ENCODE measurements around the gene SLCO3A1. TPM values are rescaled to one million over a fixed set of nuclear protein-coding genes. Genes with fewer than 3 reads are reported as not detected.

Gene SLCO3A1
- total RNA-seq, 1 experiment from 2014 or later = 5.1 TPM

- Histone ChIP-seq H3K9me2 (ENCODE audit: insufficient read depth) (no peaks in the 10 kb centered on the region), H3K4me1 (ENCODE audit: control insufficient read depth in 1 of 2, insufficient read depth in 2 of 2, low read length in 2 of 2) (no peaks in the 10 kb centered on the region), H3K9ac (ENCODE audit: low read length) (no peak overlapping the region), H3K79me2 (ENCODE audit: insufficient read depth, low read length) (no peaks in the 10 kb centered on the region), H3K4me2 (ENCODE audit: low read length) (no peak overlapping the region), H3K9me3 (ENCODE audit: control insufficient read depth in 1 of 2, insufficient read depth in 1 of 2, low read depth in 1 of 2, low read length in 2 of 2) (no peaks in the 10 kb centered on the region), H3K27ac (ENCODE audit: low read depth, low read length) (no peak overlapping the region), H3K27me3 (ENCODE audit: insufficient read depth, low read length) (peaks cover 6% of the 10 kb centered on the region; the same call in 1 of the 2 replicates), H3K4me3 (replicated peaks in 1 of 2; ENCODE audit: low read depth in 1 of 2, low read length in 2 of 2) (no peak overlapping the region), H4K20me1 (ENCODE audit: insufficient read depth) (no peaks in the 10 kb centered on the region), H3K36me3 (ENCODE audit: control insufficient read depth in 1 of 2, insufficient read depth in 2 of 2, low read length in 2 of 2) (no peaks in the 10 kb centered on the region), H2AFZ (ENCODE audit: low read depth, low read length, poor library complexity, severe bottlenecking) (no peak overlapping the region)
- DNase-seq (ENCODE audit: low read depth, low spot score) (no peak), ATAC-seq (no peak)
- ChIA-PET POLR2A (no interaction called here), CTCF (no interaction called here), RAD21 (ENCODE audit: low non-redundant PET in 1 of 2, low total read pairs in 2 of 2, uncharacterized antibody in 2 of 2, unreplicated experiment in 2 of 2) (no interaction called here)
- TF ChIP-seq POLR2A (IDR thresholded peaks at IDR 0.05; ENCODE audit: borderline replicate concordance, extremely low read depth, insufficient read depth, insufficient read length) = no peak
- no peak for TF ChIP-seq JUND (IDR thresholded peaks at IDR 0.05)
- TF ChIP-seq CEBPB (IDR thresholded peaks at IDR 0.05; ENCODE audit: low read depth) = no peak
- TF ChIP-seq EZH2phosphoT487 (IDR thresholded peaks at IDR 0.05; ENCODE audit: borderline replicate concordance) = no peak
- no peak for TF ChIP-seq CBX3 (IDR thresholded peaks at IDR 0.05; ENCODE audit: low read depth)
- TF ChIP-seq ZNF274 (IDR thresholded peaks at IDR 0.05; ENCODE audit: low read depth, low read length) = no peak
- no peak for TF ChIP-seq REST (IDR thresholded peaks at IDR 0.05; ENCODE audit: low read depth)
- no peak for TF ChIP-seq YY1 (IDR thresholded peaks at IDR 0.05; ENCODE audit: extremely low read depth, insufficient replicate concordance, low read depth, low read length)
- no peak for TF ChIP-seq SIN3A (IDR thresholded peaks at IDR 0.05; ENCODE audit: low read depth)
- no peak for TF ChIP-seq POLR2AphosphoS5 (IDR thresholded peaks at IDR 0.05; ENCODE audit: low read depth, low read length)
- TF ChIP-seq ZBTB33 (IDR thresholded peaks at IDR 0.05; ENCODE audit: extremely low read depth, insufficient replicate concordance, low read length) = no peak
- TF ChIP-seq ZFX (IDR thresholded peaks at IDR 0.05) = no peak
- no peak for TF ChIP-seq FOSL1 (IDR thresholded peaks at IDR 0.05; ENCODE audit: low read depth)
- no peak for TF ChIP-seq CTCF (IDR thresholded peaks at IDR 0.05 in 2 of 3, conservative IDR thresholded peaks at IDR 0.05 in 1 of 3; ENCODE audit: borderline replicate concordance in 1 of 3, insufficient read depth in 1 of 3, low read depth in 2 of 3, low read length in 2 of 3)
- no peak for TF ChIP-seq ELF1 (IDR thresholded peaks at IDR 0.05; ENCODE audit: borderline replicate concordance, low read depth)
- TF ChIP-seq RAD21 (IDR thresholded peaks at IDR 0.05; ENCODE audit: low read depth) = no peak
- no peak for TF ChIP-seq EGR1 (IDR thresholded peaks at IDR 0.05; ENCODE audit: low read depth)
- no peak for TF ChIP-seq ATF3 (IDR thresholded peaks at IDR 0.05)
- no peak for TF ChIP-seq MAX (IDR thresholded peaks at IDR 0.05)
- TF ChIP-seq SRF (IDR thresholded peaks at IDR 0.05; ENCODE audit: low read depth) = no peak
- BruUV-seq (replicated peaks) = no TSS peak
- intact Hi-C loops (cut with micrococcal nuclease) = no loop called here
These were observed 172.3 kb downstream of the SLCO3A1 start for GRCh38 chr15:92025706-92026270.

Data from HCT116 (cell line).